Measurements from ENCODE around the gene ASB15. TPM values are rescaled to one million over a fixed set of nuclear protein-coding genes. Genes with fewer than 3 reads are reported as not detected.

ASB15 gene
- total RNA-seq, 2 donors from 2014 or later = 18.6 to 53.9 TPM

DNA sequence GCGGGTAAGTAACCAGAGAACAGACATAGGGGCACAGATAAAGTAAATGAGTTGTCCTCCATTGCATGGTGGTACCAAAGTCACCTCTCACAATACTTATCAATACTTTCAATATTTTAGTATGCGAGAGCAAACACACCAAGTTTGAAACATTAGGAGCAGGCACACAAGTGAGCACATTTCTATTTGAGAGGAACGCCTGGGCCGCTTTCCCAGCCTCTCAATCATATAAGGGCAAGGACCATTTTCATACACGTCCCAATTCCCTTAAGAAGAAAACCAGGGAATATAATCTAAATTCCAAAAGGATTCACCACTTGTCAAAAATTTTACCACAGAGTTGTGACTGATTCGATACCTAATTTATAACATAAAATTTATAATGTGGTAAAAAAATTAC, 61.6 kb downstream of the ASB15 start:
- H3K4me3 ChIP-seq = peak overlapping the region; percentile 13 to 22
- H3K27ac ChIP-seq = peak overlapping the region; percentile 49 to 56
- peaks cover 0 to 17% of the 10 kb centered on the region in 2 donors for H3K4me1 ChIP-seq
- no peaks in the 10 kb centered on the region for H3K9me3 ChIP-seq
- DNase-seq (ENCODE audit: low spot score) = no peak
- TF ChIP-seq, protein P1, sequence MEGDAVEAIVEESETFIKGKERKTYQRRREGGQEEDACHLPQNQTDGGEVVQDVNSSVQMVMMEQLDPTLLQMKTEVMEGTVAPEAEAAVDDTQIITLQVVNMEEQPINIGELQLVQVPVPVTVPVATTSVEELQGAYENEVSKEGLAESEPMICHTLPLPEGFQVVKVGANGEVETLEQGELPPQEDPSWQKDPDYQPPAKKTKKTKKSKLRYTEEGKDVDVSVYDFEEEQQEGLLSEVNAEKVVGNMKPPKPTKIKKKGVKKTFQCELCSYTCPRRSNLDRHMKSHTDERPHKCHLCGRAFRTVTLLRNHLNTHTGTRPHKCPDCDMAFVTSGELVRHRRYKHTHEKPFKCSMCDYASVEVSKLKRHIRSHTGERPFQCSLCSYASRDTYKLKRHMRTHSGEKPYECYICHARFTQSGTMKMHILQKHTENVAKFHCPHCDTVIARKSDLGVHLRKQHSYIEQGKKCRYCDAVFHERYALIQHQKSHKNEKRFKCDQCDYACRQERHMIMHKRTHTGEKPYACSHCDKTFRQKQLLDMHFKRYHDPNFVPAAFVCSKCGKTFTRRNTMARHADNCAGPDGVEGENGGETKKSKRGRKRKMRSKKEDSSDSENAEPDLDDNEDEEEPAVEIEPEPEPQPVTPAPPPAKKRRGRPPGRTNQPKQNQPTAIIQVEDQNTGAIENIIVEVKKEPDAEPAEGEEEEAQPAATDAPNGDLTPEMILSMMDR (IDR thresholded peaks at IDR 0.05) = no peak
- no peaks in the 10 kb centered on the region for H3K27me3 ChIP-seq
- peaks cover 59% of the 10 kb centered on the region for H3K36me3 ChIP-seq

- peaks cover 0 to 17% of the 10 kb centered on the region in 2 donors for H3K4me1 ChIP-seq
- no peaks in the 10 kb centered on the region for H3K27me3 ChIP-seq
- no peaks in the 10 kb centered on the region for H3K9me3 ChIP-seq
- no peak overlapping the region for H3K4me3 ChIP-seq
- peaks cover 41% of the 10 kb centered on the region for H3K36me3 ChIP-seq
- TF ChIP-seq, protein P1 (IDR thresholded peaks at IDR 0.05) = no peak
- H3K27ac ChIP-seq = peak overlapping the region; percentile 27 to 36
- DNase-seq (ENCODE audit: low spot score) = no peak
These were observed 63.5 kb downstream of the ASB15 start for GRCh38 chr7:123665157-123665556.

- TF ChIP-seq, protein P1 (IDR thresholded peaks at IDR 0.05) = no peak
- H3K9me3 ChIP-seq = no peaks in the 10 kb centered on the region
- no peak for DNase-seq (ENCODE audit: low spot score)
- H3K27ac ChIP-seq = peak overlapping the region; percentile 31 to 36
- H3K4me3 ChIP-seq = peak overlapping the region in 1 of 2 donors; percentile 3
- peaks cover 0 to 17% of the 10 kb centered on the region in 2 donors for H3K4me1 ChIP-seq
- H3K36me3 ChIP-seq = peaks cover 41% of the 10 kb centered on the region
- no peaks in the 10 kb centered on the region for H3K27me3 ChIP-seq
These were observed 64.3 kb downstream of the ASB15 start for GRCh38 chr7:123665896-123666295.

GRCh38 chr7:123666492-123666891, 64.9 kb downstream of the ASB15 start:
- Histone ChIP-seq H3K4me1 (peaks cover 0 to 17% of the 10 kb centered on the region in 2 donors), H3K36me3 (peaks cover 39% of the 10 kb centered on the region), H3K9me3 (no peaks in the 10 kb centered on the region), H3K27ac (peak overlapping the region; percentile 31 to 36), H3K4me3 (no peak overlapping the region), H3K27me3 (no peaks in the 10 kb centered on the region)
- no peak for DNase-seq (ENCODE audit: low spot score)
- TF ChIP-seq, protein P1 (IDR thresholded peaks at IDR 0.05) = no peak

- Histone ChIP-seq H3K4me3 (no peak overlapping the region), H3K36me3 (peaks cover 10% of the 10 kb centered on the region), H3K27ac (peak overlapping the region in 1 of 2 donors; percentile 28), H3K27me3 (no peaks in the 10 kb centered on the region), H3K9me3 (no peaks in the 10 kb centered on the region), H3K4me1 (peaks cover 0 to 29% of the 10 kb centered on the region in 2 donors)
- no peak for DNase-seq (ENCODE audit: low spot score)
- TF ChIP-seq, protein P1 (IDR thresholded peaks at IDR 0.05) = no peak
These were observed 67.9 kb downstream of the ASB15 start for GRCh38 chr7:123669485-123669884.

- Histone ChIP-seq H3K27me3 (no peaks in the 10 kb centered on the region), H3K27ac (peak overlapping the region; percentile 36 to 52), H3K4me1 (peaks cover 0 to 30% of the 10 kb centered on the region in 2 donors), H3K9me3 (no peaks in the 10 kb centered on the region), H3K4me3 (no peak overlapping the region), H3K36me3 (no peaks in the 10 kb centered on the region)
- TF ChIP-seq, protein P1 (IDR thresholded peaks at IDR 0.05) = no peak
- no peak for DNase-seq (ENCODE audit: low spot score)
These were observed 71.6 kb downstream of the ASB15 start for GRCh38 chr7:123673137-123673732.

Measured in right atrium auricular region (tissue), 2 donors.